GM23248 (cell line): ENCODE data around the gene SCMH1. TPM values are rescaled to one million over a fixed set of nuclear protein-coding genes. Genes with fewer than 3 reads are reported as not detected.

Experiments
- DNase-seq: peaks from one replicate; pipeline ENCODE4 v3.0.0-alpha.2; 2015
- H2AFZ ChIP-seq: fragments of 200-600 bp; sonication (generic); 2 replicates; pipeline ENCODE4 v1.6.1; 2016; ENCODE audit warnings: antibody characterized with exemption
- H3F3A ChIP-seq: fragments of 200-600 bp; sonication (generic); 2 replicates; pipeline ENCODE4 v1.6.1; 2016; ENCODE audit warnings: mild to moderate bottlenecking, antibody characterized with exemption, mixed run types; ENCODE audit not compliant: insufficient read depth
- H3K27ac ChIP-seq: fragments of 200-600 bp; sonication (generic); 2 replicates; pipeline ENCODE4 v1.5.1; 2016; ENCODE audit warnings: mild to moderate bottlenecking
- H3K27me3 ChIP-seq: fragments of 200-600 bp; sonication (generic); replicated peaks from 2 replicates; pipeline ENCODE4 v1.6.1; 2016; ENCODE audit warnings: mild to moderate bottlenecking; ENCODE audit not compliant: insufficient read depth
- H3K36me3 ChIP-seq: fragments of 200-600 bp; sonication (generic); 2 replicates; pipeline ENCODE4 v1.6.1; 2016; ENCODE audit warnings: low read depth, mild to moderate bottlenecking
- H3K4me1 ChIP-seq: fragments of 200-600 bp; sonication (generic); 2 replicates; pipeline ENCODE4 v1.6.1; 2016; ENCODE audit warnings: mild to moderate bottlenecking; ENCODE audit not compliant: insufficient read depth
- H3K4me2 ChIP-seq: fragments of 200-600 bp; sonication (generic); one replicate; pipeline ENCODE4 v1.6.1; 2016; ENCODE audit warnings: mild to moderate bottlenecking; ENCODE audit not compliant: unreplicated experiment
- H3K4me3 ChIP-seq: fragments of 200-600 bp; sonication (generic); 2 replicates; pipeline ENCODE4 v1.5.1; 2016; ENCODE audit warnings: mild to moderate bottlenecking
- H3K79me2 ChIP-seq: fragments of 200-600 bp; sonication (generic); 2 replicates; pipeline ENCODE4 v1.6.1; 2016; ENCODE audit warnings: mild to moderate bottlenecking; ENCODE audit not compliant: insufficient read depth
- H3K9ac ChIP-seq: fragments of 200-600 bp; sonication (generic); 2 replicates; pipeline ENCODE4 v1.6.1; 2016; ENCODE audit warnings: mild to moderate bottlenecking
- H3K9me2 ChIP-seq: fragments of 200-600 bp; sonication (generic); 2 replicates; pipeline ENCODE4 v1.6.1; 2016; ENCODE audit warnings: mixed run types, mild to moderate bottlenecking, moderate library complexity; ENCODE audit not compliant: insufficient read depth
- H3K9me3 ChIP-seq: fragments of 200-600 bp; sonication (generic); one replicate; pipeline ENCODE4 v1.6.1; 2017; ENCODE audit warnings: low read depth
- H4K20me1 ChIP-seq: fragments of 200-600 bp; sonication (generic); 2 replicates; pipeline ENCODE4 v1.6.0; 2016; ENCODE audit not compliant: insufficient read depth
- EZH2 ChIP-seq: fragments of 200-600 bp; sonication (generic); IDR thresholded peaks from 2 replicates; pipeline ENCODE4 v1.6.1; 2018; ENCODE audit warnings: antibody characterized with exemption, mild to moderate bottlenecking; ENCODE audit not compliant: insufficient read depth, poor library complexity, severe bottlenecking
- EZH2phosphoT487 ChIP-seq: fragments of 200-600 bp; sonication (generic); IDR thresholded peaks from 2 replicates; pipeline ENCODE4 v1.6.1; 2018; ENCODE audit warnings: antibody characterized with exemption, moderate library complexity, mild to moderate bottlenecking, low read depth; ENCODE audit not compliant: insufficient read depth
- WGBS, 2 experiments: methylation state at CpG; one replicate each; pipeline ENCODE4 v1.1.6; 2015 to 2017; ENCODE audit warnings: low lambda C conversion rate in 2 of 2, low coverage in 1 of 2; ENCODE audit errors: missing lambda C conversion rate in 2 of 2; 5-methylcytosine and 5-hydroxymethylcytosine counted together
- in situ Hi-C: fragments of 300-500 bp; cut with MboI; formaldehyde crosslinking; loops from 2 replicates; pipeline ENCODE4 v1.15.0; 2020
- polyA plus RNA-seq: library from polyadenylated mRNA; unstranded; fragments of >200 nt; fragmentation: Nextera tagmentation; extraction: Ambion mirVana; gene quantifications from 2 replicates; pipeline ENCODE4 v1.2.1, GENCODE V29; 2016
- total RNA-seq: library from RNA; depleted of rRNA; stranded (reverse); fragments of >200 nt; shearing (Covaris generic); gene quantifications from 2 replicates; pipeline ENCODE4 v1.2.3, GENCODE V29; 2014; rRNA removed

Gene SCMH1
- 15.0 and 16.6 TPM in 2 replicates for total RNA-seq
- polyA plus RNA-seq, result 10.8 and 12.0 TPM in 2 replicates

- peak within 1 kb of the TSS; percentile 88 for H2AFZ ChIP-seq
- H3K4me2 ChIP-seq, result peak within 1 kb of the TSS; percentile 81
- in situ Hi-C loops, result no loop called here
- TF ChIP-seq EZH2 (no peak), EZH2phosphoT487 (no peak)
- H3K9ac ChIP-seq, result peak within 1 kb of the TSS; percentile 85
- H4K20me1 ChIP-seq, result no peaks in the 10 kb centered on the region
- DNase-seq, result peak; percentile 75
- no peaks in the 10 kb centered on the region for H3K9me2 ChIP-seq
- no peaks in the 10 kb centered on the region for H3K27me3 ChIP-seq
- peak within 1 kb of the TSS; percentile 62 for H3K27ac ChIP-seq
- peaks cover 31% of the 10 kb centered on the region for H3K79me2 ChIP-seq
- no peaks in the 10 kb centered on the region for H3K36me3 ChIP-seq
- peak within 1 kb of the TSS; percentile 78 for H3K4me3 ChIP-seq
- H3F3A ChIP-seq, result peaks cover 37% of the 10 kb centered on the region
- H3K9me3 ChIP-seq, result no peaks in the 10 kb centered on the region
- WGBS, 2 experiments, result 0% methylated on average over 4 to 31 of the region's 85 CpGs
- H3K4me1 ChIP-seq, result peaks cover 18% of the 10 kb centered on the region
Measured at GRCh38 chr1:41241749-41242341, at the start of gene SCMH1. SCMH1 (minus strand) TSS chr1:41242306; CDS start chr1:41186133, 56,173 bp downstream.

GRCh38 chr1:41291195-41291594, 49.1 kb upstream of the SCMH1 start:
- no peak for TF ChIP-seq EZH2phosphoT487
- TF ChIP-seq EZH2, result no peak
- Histone ChIP-seq H3K9me3 (no peaks in the 10 kb centered on the region), H3K9me2 (no peaks in the 10 kb centered on the region), H3K79me2 (no peaks in the 10 kb centered on the region), H4K20me1 (no peaks in the 10 kb centered on the region), H3K9ac (no peak overlapping the region), H3K4me3 (no peak overlapping the region), H3K36me3 (no peaks in the 10 kb centered on the region), H2AFZ (no peak overlapping the region), H3K27ac (no peak overlapping the region), H3K4me2 (no peak overlapping the region), H3K27me3 (peaks cover 39% of the 10 kb centered on the region), H3K4me1 (no peaks in the 10 kb centered on the region), H3F3A (no peaks in the 10 kb centered on the region)
- in situ Hi-C loops, result no loop called here
- DNase-seq, result no peak
- 38 to 46% methylated on average over 5 of the region's 5 CpGs for WGBS, 2 experiments

DNA sequence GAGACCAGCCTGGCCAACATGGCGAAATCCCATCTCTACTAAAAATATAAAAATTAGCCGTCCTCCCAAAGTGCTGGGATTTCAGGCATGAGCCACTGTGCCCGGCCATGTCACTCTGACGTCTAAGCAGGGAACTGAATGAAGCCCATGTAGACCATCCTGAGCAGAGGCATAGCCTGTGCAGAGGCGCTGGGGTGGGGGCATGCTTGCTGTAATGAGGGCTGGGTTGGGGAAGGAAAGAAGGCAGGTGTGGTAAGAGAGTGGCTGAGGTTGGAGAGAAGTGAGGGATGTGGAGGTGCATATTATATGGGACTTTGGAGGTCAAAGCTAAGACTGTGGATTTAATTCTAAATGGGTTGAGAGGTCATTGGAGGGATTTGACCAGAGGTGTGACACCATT, 47.1 kb upstream of the SCMH1 start:
- H3K27ac ChIP-seq, result no peak overlapping the region
- H3F3A ChIP-seq, result no peaks in the 10 kb centered on the region
- no peak overlapping the region for H3K9ac ChIP-seq
- H3K4me2 ChIP-seq, result no peak overlapping the region
- no peaks in the 10 kb centered on the region for H3K9me3 ChIP-seq
- peaks cover 52% of the 10 kb centered on the region for H3K27me3 ChIP-seq
- H3K4me3 ChIP-seq, result no peak overlapping the region
- no peaks in the 10 kb centered on the region for H3K9me2 ChIP-seq
- no peak overlapping the region for H2AFZ ChIP-seq
- no peaks in the 10 kb centered on the region for H3K4me1 ChIP-seq
- in situ Hi-C loops, result no loop called here
- TF ChIP-seq EZH2phosphoT487 (no peak), EZH2 (no peak)
- 61 to 63% methylated on average over 5 of the region's 5 CpGs for WGBS, 2 experiments
- no peaks in the 10 kb centered on the region for H3K79me2 ChIP-seq
- H3K36me3 ChIP-seq, result no peaks in the 10 kb centered on the region
- H4K20me1 ChIP-seq, result no peaks in the 10 kb centered on the region
- DNase-seq, result no peak

DNA sequence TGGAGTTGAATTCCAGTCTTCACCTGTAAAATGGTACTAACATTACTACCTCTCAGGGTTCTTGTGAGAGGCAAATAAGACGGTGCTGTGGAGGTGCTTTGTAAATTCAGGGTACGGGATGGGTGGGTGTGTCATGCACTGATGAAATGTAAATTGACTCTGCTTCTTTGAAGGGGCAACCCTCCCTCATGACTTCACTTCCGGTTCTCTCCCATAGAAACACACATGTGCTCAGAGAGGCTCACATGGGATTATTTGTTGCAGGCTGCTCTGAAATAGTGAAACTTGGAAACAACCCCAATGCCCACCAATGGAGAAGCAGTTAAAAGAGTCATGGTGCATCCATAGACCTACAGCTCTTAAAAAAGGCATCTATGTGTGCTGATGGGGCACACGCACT, 44.9 kb upstream of the SCMH1 start:
- Histone ChIP-seq H3K79me2 (no peaks in the 10 kb centered on the region), H4K20me1 (no peaks in the 10 kb centered on the region), H3K9me3 (no peaks in the 10 kb centered on the region), H3K4me3 (no peak overlapping the region), H2AFZ (no peak overlapping the region), H3F3A (no peaks in the 10 kb centered on the region), H3K4me1 (no peaks in the 10 kb centered on the region), H3K9ac (no peak overlapping the region), H3K27me3 (peaks cover 55% of the 10 kb centered on the region), H3K9me2 (no peaks in the 10 kb centered on the region), H3K4me2 (no peak overlapping the region), H3K36me3 (no peaks in the 10 kb centered on the region), H3K27ac (no peak overlapping the region)
- in situ Hi-C loops, result no loop called here
- DNase-seq, result no peak
- 60 to 70% methylated on average over 4 of the region's 4 CpGs for WGBS, 2 experiments
- no peak for TF ChIP-seq EZH2phosphoT487
- no peak for TF ChIP-seq EZH2
